NCI-H510A (cell line): Measurements from ENCODE around the gene TMEM47.

ENCODE experiments used
- DNase-seq: peaks from one replicate; lab custom pipeline; 2025; lab: John Stamatoyannopoulos, UW

The TMEM47 gene

DNA sequence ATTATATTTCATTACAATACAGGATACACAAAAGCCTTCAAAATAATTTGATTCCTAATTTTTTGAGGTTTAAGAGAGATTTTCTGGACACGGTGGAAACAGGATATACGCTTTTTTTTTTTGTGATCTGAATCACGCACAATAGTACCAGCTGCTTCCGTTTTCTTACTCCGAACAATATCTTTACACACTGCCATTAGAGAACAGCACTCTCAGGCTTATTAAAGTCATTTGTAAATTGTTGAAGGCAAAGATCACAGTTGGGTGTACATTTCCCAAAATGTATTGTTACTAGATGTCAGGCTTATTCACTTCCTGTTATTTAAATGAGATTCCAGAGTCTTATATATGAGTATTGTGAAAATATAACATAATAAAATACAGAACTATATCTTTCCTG is 71.5 kb downstream of the TMEM47 start:
- no peak for DNase-seq

DNA sequence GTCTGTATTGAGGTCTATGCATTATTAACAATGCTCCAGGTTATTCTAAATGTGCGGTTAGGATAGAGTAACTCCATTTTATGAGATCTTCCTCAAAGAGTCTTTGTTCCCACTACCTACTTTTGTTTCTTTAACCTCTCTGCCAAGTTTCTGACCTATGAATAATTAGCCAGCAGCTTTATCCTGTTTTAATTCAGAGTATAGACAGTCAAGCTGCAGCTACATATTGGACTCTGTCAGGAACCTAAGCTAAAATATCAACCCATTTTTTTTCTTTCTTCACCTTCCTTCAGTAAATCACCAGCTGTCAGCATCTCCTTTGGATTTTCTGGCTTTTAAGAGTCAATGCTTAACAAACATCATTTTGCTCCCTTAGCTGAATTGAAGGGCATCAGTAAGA is 72.3 kb downstream of the TMEM47 start:
- DNase-seq = no peak

DNA sequence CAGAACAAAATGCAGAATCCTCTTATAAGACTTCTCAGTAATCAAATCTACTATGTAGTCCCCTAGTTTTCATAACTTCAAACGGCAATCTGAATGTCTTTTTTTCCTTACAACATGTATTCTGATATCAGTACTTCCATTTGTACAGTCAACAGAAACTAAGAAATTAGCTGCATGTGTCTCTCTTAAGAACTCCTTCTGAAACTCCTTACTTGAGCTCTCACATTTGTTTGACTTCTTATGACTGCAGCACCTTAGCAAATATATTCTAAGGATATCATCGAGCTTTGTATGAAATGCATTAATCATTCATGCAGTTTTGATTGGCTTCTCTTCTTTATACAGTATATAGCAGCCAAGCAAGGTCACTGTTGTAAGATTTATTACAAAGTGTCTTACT is 77.0 kb downstream of the TMEM47 start:
- DNase-seq = no peak

DNA sequence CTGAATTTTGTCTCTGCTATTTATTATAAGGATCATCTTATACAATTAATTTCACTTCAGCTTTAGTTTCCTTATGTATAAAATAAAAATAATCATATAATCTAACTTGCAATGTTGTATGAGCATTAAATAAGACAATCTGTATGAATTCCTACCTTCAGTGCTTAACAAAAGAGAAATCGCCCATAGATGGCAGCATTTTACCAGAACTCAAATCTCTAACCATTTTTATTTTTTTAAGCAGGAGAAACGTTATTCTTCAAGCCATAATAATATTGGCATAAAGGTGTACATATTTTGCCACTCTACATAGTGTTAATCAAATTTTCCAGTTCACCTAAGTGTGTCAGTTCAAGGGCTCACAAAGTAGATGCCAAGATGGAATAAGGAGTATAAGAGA is 78.8 kb downstream of the TMEM47 start:
- DNase-seq = no peak
